B cell (primary cell): ENCODE measurements around the gene HES1. TPM values are rescaled to one million over a fixed set of nuclear protein-coding genes. Genes with fewer than 3 reads are reported as not detected.
A peak's percentile ranks its signal among the peaks of the same experiment; 100 is the strongest.

Source experiments
- ATAC-seq: fragments of 200-7000 bp; cut with Tn5 transposase; one replicate; pipeline ENCODE4 v1.10.0; 2021; ENCODE audit warnings: low read depth, mild to moderate bottlenecking, moderate number of reproducible peaks, moderate library complexity
- CTCF ChIA-PET: fragments of 350-600 bp; sonication (Branson Sonifier 250); formaldehyde crosslinking; loops from one replicate; lab custom pipeline; 2021; ENCODE audit warnings: antibody characterized with exemption, inconsistent platforms; lab: Charles Lee
- POLR2A ChIA-PET: fragments of 350-600 bp; sonication (Branson Sonifier 250); formaldehyde crosslinking; loops from one replicate; lab custom pipeline; 2021; ENCODE audit warnings: antibody characterized with exemption; lab: Charles Lee
- DNase-seq: peaks from one replicate; pipeline ENCODE4 v3.0.0; 2013
- H2AFZ ChIP-seq: 2 replicates; pipeline ENCODE4 v1.6.1; 2012; ENCODE audit warnings: mild to moderate bottlenecking, low read depth, low read length; ENCODE audit not compliant: insufficient read depth, poor library complexity, severe bottlenecking
- H3K27ac ChIP-seq, 2 donors: 1 replicate in 1 of 2; 2 replicates in 1 of 2; pipeline ENCODE4 v1.5.1; 2012 to 2013; ENCODE audit warnings: low read length in 2 of 2, mild to moderate bottlenecking in 2 of 2, moderate library complexity in 1 of 2
- H3K27me3 ChIP-seq, 4 experiments: fragments of 200-600 bp in 1 of 4; sonication (generic) in 1 of 4; replicated peaks in 1 of 4; 1 replicate in 2 of 4; 2 replicates in 2 of 4; pipeline versions ENCODE4 v1.6.1 to v1.7.0; 2013 to 2016; ENCODE audit warnings: low read length in 3 of 4, mild to moderate bottlenecking in 2 of 4, mixed read lengths in 1 of 4, moderate library complexity in 1 of 4; ENCODE audit not compliant: insufficient read depth in 4 of 4, control insufficient read depth in 3 of 4; ENCODE audit errors: control extremely low read depth in 1 of 4
- H3K36me3 ChIP-seq, 2 experiments: replicated peaks in 1 of 2; 1 replicate in 1 of 2; 2 replicates in 1 of 2; pipeline versions ENCODE4 v1.6.1 to v1.7.1; 2013; ENCODE audit warnings: low read length in 1 of 2; ENCODE audit not compliant: insufficient read depth in 2 of 2, control insufficient read depth in 1 of 2; ENCODE audit errors: control extremely low read depth in 1 of 2, extremely low read depth in 1 of 2
- H3K4me1 ChIP-seq, 2 donors: fragments of 200-600 bp in 1 of 2; sonication (generic) in 1 of 2; 1 replicate in 1 of 2; 2 replicates in 1 of 2; pipeline versions ENCODE4 v1.5.1 to v1.6.1; 2013 to 2017; ENCODE audit warnings: low read length in 2 of 2; ENCODE audit not compliant: control insufficient read depth in 2 of 2, insufficient read depth in 2 of 2
- H3K4me2 ChIP-seq: replicated peaks from 2 replicates; pipeline ENCODE3; 2012; ENCODE audit warnings: mild to moderate bottlenecking, low read depth, low read length; ENCODE audit not compliant: poor library complexity, severe bottlenecking
- H3K4me3 ChIP-seq, 5 experiments: fragments of 200-600 bp in 1 of 5; sonication (generic) in 1 of 5; 1 replicate in 3 of 5; 2 replicates in 2 of 5; pipeline versions ENCODE4 v1.5.1 to v1.7.0; 2011 to 2016; ENCODE audit warnings: low read length in 4 of 5, mild to moderate bottlenecking in 4 of 5, low read depth in 2 of 5, control low read depth in 1 of 5, moderate library complexity in 1 of 5; ENCODE audit not compliant: insufficient read depth in 1 of 5; ENCODE audit errors: control extremely low read depth in 1 of 5, extremely low read depth in 1 of 5
- H3K79me2 ChIP-seq: fragments of 200-600 bp; sonication (generic); one replicate; pipeline ENCODE4 v1.6.0; 2016; ENCODE audit warnings: low read length; ENCODE audit not compliant: control insufficient read depth, insufficient read depth
- H3K9ac ChIP-seq: fragments of 200-600 bp; sonication (generic); 2 replicates; pipeline ENCODE4 v1.6.1; 2017; ENCODE audit warnings: mild to moderate bottlenecking, low read length, moderate library complexity
- H3K9me3 ChIP-seq, 3 donors: one replicate each; pipeline versions ENCODE4 v1.6.1 to v1.7.1; 2013; ENCODE audit warnings: low read length in 2 of 3; ENCODE audit not compliant: control insufficient read depth in 2 of 3, insufficient read depth in 1 of 3; ENCODE audit errors: control extremely low read depth in 1 of 3
- H4K20me1 ChIP-seq: 2 replicates; pipeline ENCODE4 v1.6.0; 2012; ENCODE audit warnings: mild to moderate bottlenecking, low read length; ENCODE audit not compliant: insufficient read depth, control insufficient read depth, poor library complexity, severe bottlenecking
- H3K27ac Mint-ChIP-seq: one replicate; pipeline ENCODE4 v1.8.0; 2021; ENCODE audit warnings: mixed read lengths
- H3K27me3 Mint-ChIP-seq: one replicate; pipeline ENCODE4 v1.8.0; 2021; ENCODE audit warnings: mixed read lengths
- H3K4me1 Mint-ChIP-seq: one replicate; pipeline ENCODE4 v1.8.0; 2021; ENCODE audit warnings: mixed read lengths
- H3K4me3 Mint-ChIP-seq: one replicate; pipeline ENCODE4 v1.8.0; 2021; ENCODE audit warnings: mixed read lengths
- H3K9me3 Mint-ChIP-seq: one replicate; pipeline ENCODE4 v1.8.0; 2022; ENCODE audit warnings: mixed read lengths; ENCODE audit not compliant: insufficient read depth
- CTCF ChIP-seq: fragments of 200-600 bp; IDR thresholded peaks from one replicate; pipeline ENCODE4 v1.8.0; 2022; ENCODE audit warnings: antibody characterized with exemption, mild to moderate bottlenecking
- EZH2 ChIP-seq: IDR thresholded peaks from 2 replicates; pipeline ENCODE4 v1.6.1; 2012; ENCODE audit warnings: borderline replicate concordance, low read depth, mild to moderate bottlenecking, moderate library complexity, low read length; ENCODE audit not compliant: insufficient read depth, poor library complexity, severe bottlenecking
- WGBS: methylation state at CpG from one replicate; pipeline ENCODE4 v1.1.5; 2013; ENCODE audit warnings: missing lambda C conversion rate; ENCODE audit not compliant: insufficient coverage; 5-methylcytosine and 5-hydroxymethylcytosine counted together
- intact Hi-C: fragments of 100-400 bp; cut with micrococcal nuclease; formaldehyde crosslinking; loops from one replicate; pipeline ENCODE4 v1.10.0; 2022
- polyA plus RNA-seq: library from polyadenylated mRNA; depleted of rRNA; stranded (reverse); fragments of >200 nt; gene quantifications from 2 replicates; pipeline ENCODE4 v1.2.3, GENCODE V29; 2012
- total RNA-seq, 2 donors: library from RNA; stranded (reverse); fragments of 120-200 nt in 1 of 2; gene quantifications; 1 replicate in 1 of 2; 2 replicates in 1 of 2; pipeline versions ENCODE4 v1.2.3 to v1.2.4, GENCODE V29; 2013 to 2022

The HES1 gene
- total and polyA plus RNA-seq, 2 donors (not counting 1 experiment from before 2014, with no cell fraction given) = 2.4 to 60.3 TPM

DNA sequence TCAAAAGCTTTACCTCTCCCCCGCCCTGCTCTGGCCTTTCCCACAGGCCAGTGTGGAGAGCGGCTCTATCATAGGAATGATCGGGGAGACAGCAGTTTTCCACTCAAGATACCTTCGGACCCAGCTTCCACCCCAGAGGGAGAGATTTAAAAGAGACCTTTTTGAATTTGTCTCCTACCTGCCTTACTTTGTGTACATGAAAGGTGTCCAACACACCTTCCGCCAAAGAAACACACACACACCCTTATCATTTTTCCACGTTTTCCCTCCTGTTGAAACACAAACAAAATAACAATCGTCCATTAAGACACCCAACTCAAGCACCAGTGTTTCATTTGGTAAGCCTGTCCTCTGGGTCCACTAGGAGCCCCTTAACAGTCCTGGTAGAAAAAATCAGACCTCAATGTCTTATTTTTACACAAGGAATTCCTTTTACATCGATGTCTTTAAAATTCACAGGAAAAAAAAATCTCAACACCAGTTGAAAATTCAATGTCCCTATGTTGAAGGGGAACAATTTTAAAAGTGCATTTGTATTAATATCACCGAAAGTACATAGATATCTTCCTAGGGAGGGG, 4.0 kb downstream of the HES1 start:
- WGBS = 64% methylated on average over 6 of the region's 9 CpGs
- H2AFZ ChIP-seq = no peak overlapping the region
- no peaks in the 10 kb centered on the region for H3K9me3 Mint-ChIP-seq
- H3K27ac Mint-ChIP-seq = no peak overlapping the region
- no peak overlapping the region for H3K4me3 ChIP-seq
- CTCF ChIA-PET = interaction anchor here (0.9 to 13.3 kb wide), 13 partner anchors 14 to 475 kb away, joined by 3 to 148 read pairs (median 30); no protein-coding TSS in a partner anchor
- H3K9ac ChIP-seq = no peak overlapping the region
- no peaks in the 10 kb centered on the region for H3K9me3 ChIP-seq
- peak overlapping the region; percentile 25 for H3K4me3 Mint-ChIP-seq
- H3K27me3 Mint-ChIP-seq = peaks cover 5% of the 10 kb centered on the region
- ATAC-seq (no peak), DNase-seq (peak; percentile 40)
- H3K4me1 ChIP-seq = peaks cover 46 to 60% of the 10 kb centered on the region in 2 donors
- H4K20me1 ChIP-seq = no peaks in the 10 kb centered on the region
- peaks cover 48% of the 10 kb centered on the region for H3K4me1 Mint-ChIP-seq
- TF ChIP-seq CTCF = no peak
- TF ChIP-seq EZH2 = no peak
- POLR2A ChIA-PET = interaction anchor here (0.6 to 0.7 kb wide), 4 partner anchors 9 to 360 kb away, joined by 4 to 7 read pairs (median 5); no protein-coding TSS in a partner anchor
- no peaks in the 10 kb centered on the region for H3K36me3 ChIP-seq
- peak overlapping the region; percentile 18 for H3K4me2 ChIP-seq
- H3K27ac ChIP-seq = no peak overlapping the region
- peaks cover 0 to 17% (median 4%) of the 10 kb centered on the region in 4 experiments for H3K27me3 ChIP-seq
- no peaks in the 10 kb centered on the region for H3K79me2 ChIP-seq
- intact Hi-C loops = loop anchor here (5.0 to 10.0 kb wide), 4 partner anchors 53 to 445 kb away; partner anchors contain the start of gene ATP13A3
